ENCODE measurements around the gene SRL.

GRCh38 chr16:4217204-4218131 lies 24.4 kb downstream of the SRL start:
- TF ChIP-seq POLR2AphosphoS5 (IDR thresholded peaks at IDR 0.05; ENCODE audit: borderline replicate concordance, low read depth, low read length) (no peak), EZH2 (IDR thresholded peaks at IDR 0.05) (no peak)
